HG03442 (cell line): ENCODE data around the gene WDR89.
"Not testable (repeated sequence)": the region's sequence is repeated elsewhere in the genome, so short reads cannot be mapped to it uniquely, and the experiment has no call there.

ENCODE experiments used
- ATAC-seq: cut with Tn5 transposase; IDR thresholded peaks from one replicate; pipeline ENCODE4 v1.9.1; 2021; ENCODE audit warnings: mild to moderate bottlenecking, moderate library complexity; ENCODE audit not compliant: unreplicated experiment

Gene WDR89

GRCh38 chr14:63654346-63654745 is 12.7 kb upstream of the WDR89 start:
- no peak for ATAC-seq

- no peak for ATAC-seq
These were observed 10.7 kb upstream of the WDR89 start for GRCh38 chr14:63652406-63652805.

GRCh38 chr14:63650256-63650952 is 8.7 kb upstream of the WDR89 start:
- peak; percentile 67 for ATAC-seq

GRCh38 chr14:63647696-63648410 is 6.2 kb upstream of the WDR89 start:
- ATAC-seq = peak; percentile 68

- ATAC-seq = no peak
These were observed 3.1 kb upstream of the WDR89 start for GRCh38 chr14:63644741-63645140.

- ATAC-seq = no peak
These were observed 1.1 kb upstream of the WDR89 start for GRCh38 chr14:63642656-63643382.

DNA sequence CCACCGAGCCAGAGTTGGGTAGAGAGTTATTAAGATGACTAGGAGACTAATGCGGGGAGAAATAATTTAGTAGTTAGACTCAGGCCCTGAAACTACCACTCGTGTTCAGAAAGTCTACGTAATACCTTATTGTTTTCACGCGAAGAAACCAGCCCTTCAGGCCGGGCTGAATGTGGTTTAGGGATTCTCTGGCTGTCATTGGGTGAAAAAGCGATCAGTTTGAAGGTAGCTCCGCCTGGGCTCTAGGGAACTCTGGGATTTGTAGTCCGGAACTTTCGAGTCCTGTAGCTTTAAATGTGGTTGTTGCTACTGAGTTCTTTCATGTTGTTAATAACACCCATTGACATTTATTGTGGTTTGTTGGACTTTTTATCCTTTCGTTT is 549 bp upstream of the WDR89 start:
- ATAC-seq = peak; percentile 47

DNA sequence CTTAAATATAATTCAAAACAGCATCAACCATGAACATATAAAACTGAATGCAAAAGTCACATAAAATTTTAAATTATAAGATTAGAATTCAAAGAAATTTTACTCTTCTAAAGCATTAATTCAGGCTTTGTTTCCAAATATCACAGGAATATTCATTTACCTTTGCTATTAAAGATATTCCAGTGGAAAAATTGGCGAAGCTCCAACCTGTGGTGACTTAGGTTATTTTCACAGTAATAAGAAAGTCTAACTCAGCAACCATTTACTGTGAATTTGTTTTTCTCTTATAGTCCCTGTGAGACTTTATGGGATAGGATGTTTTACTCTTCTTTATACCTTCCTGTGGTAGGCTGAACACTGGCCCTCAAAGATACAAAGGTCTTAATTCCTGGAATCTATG is 3.2 kb downstream of the WDR89 start:
- no peak for ATAC-seq

- not testable (repeated sequence) for ATAC-seq
These were observed 5.5 kb downstream of the WDR89 start for GRCh38 chr14:63636094-63636635.

- ATAC-seq = no peak
These were observed 7.9 kb downstream of the WDR89 start for GRCh38 chr14:63633801-63634200.

GRCh38 chr14:63632932-63633514 is 8.6 kb downstream of the WDR89 start:
- peak; percentile 53 for ATAC-seq

DNA sequence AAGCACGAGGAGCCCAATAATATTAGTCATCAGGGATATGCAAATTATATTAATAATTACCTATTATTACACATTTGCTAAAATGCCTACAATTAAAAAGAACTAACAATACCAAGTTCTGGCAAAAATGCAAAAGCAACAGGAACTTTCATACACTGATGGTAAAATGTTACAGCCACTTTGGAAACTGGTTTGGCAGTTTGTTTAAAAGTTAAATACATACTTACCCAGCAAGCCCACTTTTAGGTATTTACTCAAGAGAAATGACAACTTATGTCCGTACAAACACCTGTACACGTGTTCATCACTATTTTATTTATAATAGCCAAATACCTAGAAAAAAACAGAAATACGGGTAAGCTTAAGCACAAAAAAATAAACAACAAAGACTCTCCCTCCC is 17.0 kb downstream of the WDR89 start:
- no peak for ATAC-seq

GRCh38 chr14:63624203-63624602 is 17.5 kb downstream of the WDR89 start:
- no peak for ATAC-seq

DNA sequence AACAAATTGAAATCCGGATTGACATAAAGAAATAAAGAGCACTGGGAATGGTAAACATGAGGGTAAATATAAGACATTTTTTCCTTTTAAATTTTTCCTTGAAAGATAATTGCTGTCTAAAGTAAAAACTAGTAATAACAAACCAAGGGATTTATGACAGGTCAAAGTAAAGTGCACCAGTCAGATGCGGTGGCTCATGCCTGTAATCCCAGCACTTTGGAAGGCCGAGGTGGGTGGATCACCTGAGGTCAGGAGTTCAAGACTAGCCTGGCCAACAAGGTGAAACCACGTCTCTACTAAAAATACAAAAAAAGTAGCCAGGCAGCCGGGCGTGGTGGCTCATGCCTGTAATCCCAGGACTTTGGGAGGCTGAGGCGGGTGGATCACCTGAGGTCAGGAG is 19.7 kb downstream of the WDR89 start:
- not testable (repeated sequence) for ATAC-seq

- no peak for ATAC-seq
These were observed 25.7 kb downstream of the WDR89 start for GRCh38 chr14:63616015-63616414.

- ATAC-seq = no peak
These were observed 26.9 kb downstream of the WDR89 start for GRCh38 chr14:63614679-63615363.

DNA sequence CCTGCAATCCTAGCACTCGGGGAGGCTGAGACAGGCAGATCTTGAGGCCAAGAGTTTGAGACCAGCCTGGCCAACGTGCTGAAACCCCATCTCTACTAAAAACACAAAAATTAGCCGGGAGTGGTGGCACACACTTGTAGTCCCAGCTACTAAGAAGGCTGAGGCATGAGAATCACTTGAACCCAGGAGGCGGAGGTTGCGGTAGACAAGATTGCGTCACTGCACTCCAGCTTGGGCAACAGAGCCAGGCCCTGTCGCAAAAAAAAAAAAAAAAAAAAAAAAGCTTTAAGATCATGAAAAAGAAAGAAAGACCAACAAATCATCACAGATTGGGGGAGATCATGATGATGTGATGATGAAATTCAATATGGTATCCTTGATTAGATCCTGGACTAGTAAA is 30.6 kb downstream of the WDR89 start:
- ATAC-seq = no peak

DNA sequence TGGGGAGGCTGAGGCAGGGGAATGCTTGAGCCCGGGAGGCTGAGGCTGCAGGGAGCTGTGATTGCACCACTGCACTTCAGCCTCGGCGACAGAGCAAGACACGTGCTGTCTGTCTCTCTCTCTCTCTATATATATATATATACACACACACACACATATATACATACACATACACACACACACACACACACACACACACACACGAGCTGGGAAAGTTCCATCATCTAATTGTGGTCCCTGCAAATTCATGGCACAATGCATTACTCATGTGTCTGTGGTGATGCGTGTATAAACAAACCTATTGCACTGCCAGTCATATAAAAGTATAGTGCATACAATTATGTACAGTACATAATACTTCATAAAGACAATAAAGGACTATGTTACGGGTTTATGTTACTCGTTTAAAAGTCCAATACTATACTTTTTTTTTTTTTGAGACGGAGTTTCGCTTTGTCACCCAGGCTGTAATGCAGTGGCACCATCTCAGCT is 36.6 kb downstream of the WDR89 start:
- no peak for ATAC-seq

DNA sequence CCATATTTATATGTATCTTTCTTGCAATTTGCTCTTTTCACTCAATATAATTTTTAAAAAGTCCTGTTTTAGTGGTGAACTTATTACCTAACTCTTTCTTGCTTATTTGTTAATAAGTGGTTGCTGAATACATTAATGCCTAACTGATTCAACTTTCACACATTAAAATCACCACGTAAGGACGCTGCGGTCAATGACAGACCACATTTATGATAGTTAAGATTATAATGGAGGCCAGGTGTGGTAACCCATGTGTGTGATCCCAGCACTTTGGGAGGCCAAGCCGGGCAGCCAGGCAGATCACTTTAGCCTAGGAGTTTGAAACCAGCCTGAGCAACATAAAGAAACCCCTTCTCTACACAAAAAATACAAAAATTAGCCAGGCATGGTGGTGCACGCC is 37.0 kb downstream of the WDR89 start:
- no peak for ATAC-seq

DNA sequence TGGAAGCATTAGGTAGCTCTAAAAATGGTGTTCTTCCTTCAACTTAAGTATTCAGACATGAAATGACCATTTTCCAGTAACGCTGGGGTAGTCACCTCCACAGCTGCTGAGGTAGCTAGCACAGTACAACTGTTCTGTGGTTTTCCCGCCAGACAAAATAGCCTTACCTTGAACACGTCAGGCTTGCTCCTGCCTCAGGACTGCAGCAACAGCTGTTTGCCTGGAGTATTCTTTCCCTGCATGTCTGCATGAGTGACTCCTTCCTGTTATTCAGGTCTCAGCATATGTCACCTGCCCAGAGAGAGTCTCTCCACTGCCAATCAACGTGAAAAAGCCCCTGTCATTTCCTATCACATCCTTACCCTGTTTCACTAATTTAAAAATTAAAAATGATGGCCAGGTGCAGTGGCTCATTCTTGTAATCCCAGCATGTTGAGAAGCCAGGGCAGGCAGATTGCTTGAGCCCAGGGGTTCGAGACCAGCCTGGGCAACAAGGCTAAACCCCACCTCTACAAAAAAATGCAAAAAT is 37.9 kb downstream of the WDR89 start:
- no peak for ATAC-seq
